Vagina (tissue), 2 donors: ENCODE data around the gene EIPR1.

Experiments used
- CTCF ChIP-seq, 3 experiments: fragments of 450-650 bp in 2 of 3; fragments of 200-600 bp in 1 of 3; sonication (generic) in 1 of 3; IDR thresholded peaks; one replicate each; pipeline ENCODE4 v1.5.1; 2017 to 2019; ENCODE audit warnings: antibody characterized with exemption in 3 of 3, mild to moderate bottlenecking in 2 of 3, moderate library complexity in 2 of 3
- POLR2A ChIP-seq, 2 donors: fragments of 450-650 bp; IDR thresholded peaks; one replicate each; pipeline ENCODE4 v1.6.1; 2017; ENCODE audit warnings: antibody characterized with exemption in 2 of 2, mild to moderate bottlenecking in 2 of 2, moderate library complexity in 2 of 2
- POLR2AphosphoS5 ChIP-seq, 2 donors: sonication (generic); formaldehyde crosslinking; IDR thresholded peaks; one replicate each; pipeline ENCODE4 v1.9.0; 2017; ENCODE audit warnings: antibody characterized with exemption in 2 of 2, mild to moderate bottlenecking in 2 of 2, low read depth in 1 of 2; ENCODE audit not compliant: insufficient read depth in 1 of 2

GRCh38 chr2:3324404-3325281, 53.0 kb downstream of the EIPR1 start:
- no peak for TF ChIP-seq CTCF (IDR thresholded peaks at IDR 0.05)
- no peak for TF ChIP-seq POLR2A (IDR thresholded peaks at IDR 0.05)
- no peak for TF ChIP-seq POLR2AphosphoS5 (IDR thresholded peaks at IDR 0.05; ENCODE audit: insufficient read depth in 1 of 2, low read depth in 1 of 2)
